ENCODE measurements around the gene RNF215. TPM values are rescaled to one million over a fixed set of nuclear protein-coding genes. Genes with fewer than 3 reads are reported as not detected.
A peak's percentile ranks its signal among the peaks of the same experiment; 100 is the strongest.
"Not testable (repeated sequence)": the region's sequence is repeated elsewhere in the genome, so short reads cannot be mapped to it uniquely, and the experiment has no call there.

Gene RNF215
- total RNA-seq, 1 experiment from 2014 or later, result 24.0 TPM

DNA sequence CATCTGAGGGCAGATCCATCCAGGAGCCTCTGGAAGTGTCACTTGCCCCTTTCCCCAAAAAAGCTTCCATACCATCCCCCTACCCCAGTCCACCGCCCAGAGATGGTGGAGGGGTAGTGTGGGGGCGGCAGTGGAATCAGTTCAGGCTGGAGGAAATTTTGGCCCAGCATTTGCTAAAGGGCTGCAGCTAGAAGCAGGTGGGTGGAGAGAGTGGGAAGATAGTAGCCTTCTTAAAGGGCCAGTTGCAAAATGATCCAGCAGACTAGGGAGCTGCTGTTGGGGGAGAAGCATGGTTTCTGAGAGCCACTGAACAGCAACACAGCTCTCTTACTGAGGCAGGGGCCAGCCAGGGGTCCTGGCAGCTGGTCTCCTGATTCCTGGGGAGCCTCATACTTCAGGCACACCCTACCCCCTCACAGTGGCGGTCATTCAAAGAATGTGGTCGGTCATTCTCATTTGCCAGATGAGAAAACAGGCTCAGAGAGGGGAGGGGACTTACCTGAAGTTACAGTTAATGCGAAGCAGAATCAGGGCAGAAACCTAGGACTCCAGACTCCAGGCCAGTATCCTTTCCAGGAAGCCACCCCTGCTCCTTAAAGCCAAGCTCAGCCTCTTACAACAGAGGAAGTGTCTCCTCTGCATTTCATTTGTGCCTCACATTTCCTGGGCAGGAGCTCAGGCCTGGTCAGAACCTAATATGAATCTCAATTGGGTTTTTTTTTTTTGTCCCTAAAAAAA lies 15.0 kb upstream of the RNF215 start:
- Histone ChIP-seq H3K9me2 (ENCODE audit: insufficient read depth) (no peaks in the 10 kb centered on the region), H3K27me3 (ENCODE audit: insufficient read depth, low read depth) (no peaks in the 10 kb centered on the region), H2AFZ (no peak overlapping the region), H3K36me3 (ENCODE audit: low read depth) (peaks cover 10% of the 10 kb centered on the region), H3K4me2 (no peak overlapping the region), H3K4me3 (no peak overlapping the region), H3F3A (ENCODE audit: insufficient read depth, low read depth) (peaks cover 22% of the 10 kb centered on the region; the same call in 1 of the 2 replicates), H3K4me1 (replicated peaks; ENCODE audit: insufficient read depth) (peaks cover 21% of the 10 kb centered on the region), H3K27ac (no peak overlapping the region), H3K79me2 (ENCODE audit: low read depth) (peaks cover 62% of the 10 kb centered on the region), H3K9me3 (ENCODE audit: insufficient read depth, low read depth) (no peaks in the 10 kb centered on the region), H4K20me1 (ENCODE audit: insufficient read depth) (no peaks in the 10 kb centered on the region; the same call in 1 of the 2 replicates)
- no TSS peak for BruUV-seq (replicated peaks)
- intact Hi-C loops (cut with micrococcal nuclease; ENCODE audit: unreplicated experiment), result no loop called here
- TF ChIP-seq EZH2 (IDR thresholded peaks at IDR 0.05; ENCODE audit: low read depth), result no peak
- TF ChIP-seq, protein P1, sequence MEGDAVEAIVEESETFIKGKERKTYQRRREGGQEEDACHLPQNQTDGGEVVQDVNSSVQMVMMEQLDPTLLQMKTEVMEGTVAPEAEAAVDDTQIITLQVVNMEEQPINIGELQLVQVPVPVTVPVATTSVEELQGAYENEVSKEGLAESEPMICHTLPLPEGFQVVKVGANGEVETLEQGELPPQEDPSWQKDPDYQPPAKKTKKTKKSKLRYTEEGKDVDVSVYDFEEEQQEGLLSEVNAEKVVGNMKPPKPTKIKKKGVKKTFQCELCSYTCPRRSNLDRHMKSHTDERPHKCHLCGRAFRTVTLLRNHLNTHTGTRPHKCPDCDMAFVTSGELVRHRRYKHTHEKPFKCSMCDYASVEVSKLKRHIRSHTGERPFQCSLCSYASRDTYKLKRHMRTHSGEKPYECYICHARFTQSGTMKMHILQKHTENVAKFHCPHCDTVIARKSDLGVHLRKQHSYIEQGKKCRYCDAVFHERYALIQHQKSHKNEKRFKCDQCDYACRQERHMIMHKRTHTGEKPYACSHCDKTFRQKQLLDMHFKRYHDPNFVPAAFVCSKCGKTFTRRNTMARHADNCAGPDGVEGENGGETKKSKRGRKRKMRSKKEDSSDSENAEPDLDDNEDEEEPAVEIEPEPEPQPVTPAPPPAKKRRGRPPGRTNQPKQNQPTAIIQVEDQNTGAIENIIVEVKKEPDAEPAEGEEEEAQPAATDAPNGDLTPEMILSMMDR (conservative IDR thresholded peaks at IDR 0.05), result no peak
- DNase-seq, result peak in 1 of 2 experiments; percentile 29
- ChIA-PET CTCF (interaction anchor here (0.6 kb wide), 1 partner anchor 292 kb away, joined by 9 read pairs; no protein-coding TSS in a partner anchor), POLR2A (ENCODE audit: unreplicated experiment) (interaction anchor here (0.7 kb wide), 1 partner anchor 146 kb away, joined by 8 read pairs; no protein-coding TSS in a partner anchor)

DNA sequence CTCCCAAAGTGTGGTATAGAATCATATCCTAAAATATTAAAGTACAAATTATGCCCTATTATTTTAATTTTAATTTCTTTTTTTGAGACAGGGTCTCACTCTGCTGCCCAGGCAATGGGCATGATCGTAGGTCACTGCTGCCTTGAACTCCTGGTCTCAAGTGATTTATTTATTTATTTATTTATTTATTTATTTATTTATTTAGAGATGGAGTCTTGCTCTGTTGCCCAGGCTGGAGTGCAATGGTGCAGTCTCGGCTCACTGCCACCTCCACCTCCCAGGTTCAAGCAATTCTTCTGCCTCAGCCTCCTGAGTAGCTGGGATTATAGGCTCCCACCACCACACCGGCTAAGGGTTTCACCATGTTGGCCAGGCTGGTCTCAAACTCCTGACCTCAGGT lies 13.8 kb upstream of the RNF215 start:
- DNase-seq; H4K20me1 ChIP-seq (ENCODE audit: insufficient read depth); POLR2A ChIA-PET (ENCODE audit: unreplicated experiment); CTCF ChIA-PET; H3K36me3 ChIP-seq (ENCODE audit: low read depth); BruUV-seq (replicated peaks); H3K9me3 ChIP-seq (ENCODE audit: insufficient read depth, low read depth); H3K4me3 ChIP-seq; H3K4me2 ChIP-seq; H3K9me2 ChIP-seq (ENCODE audit: insufficient read depth); intact Hi-C loops (cut with micrococcal nuclease; ENCODE audit: unreplicated experiment); H3K27ac ChIP-seq; H3K27me3 ChIP-seq (ENCODE audit: insufficient read depth, low read depth); H2AFZ ChIP-seq: not testable (repeated sequence)
- H3K79me2 ChIP-seq (ENCODE audit: low read depth), result peaks cover 62% of the 10 kb centered on the region
- H3F3A ChIP-seq (ENCODE audit: insufficient read depth, low read depth), result peaks cover 16% of the 10 kb centered on the region; the same call in 1 of the 2 replicates
- peaks cover 24% of the 10 kb centered on the region for H3K4me1 ChIP-seq (replicated peaks; ENCODE audit: insufficient read depth)

DNA sequence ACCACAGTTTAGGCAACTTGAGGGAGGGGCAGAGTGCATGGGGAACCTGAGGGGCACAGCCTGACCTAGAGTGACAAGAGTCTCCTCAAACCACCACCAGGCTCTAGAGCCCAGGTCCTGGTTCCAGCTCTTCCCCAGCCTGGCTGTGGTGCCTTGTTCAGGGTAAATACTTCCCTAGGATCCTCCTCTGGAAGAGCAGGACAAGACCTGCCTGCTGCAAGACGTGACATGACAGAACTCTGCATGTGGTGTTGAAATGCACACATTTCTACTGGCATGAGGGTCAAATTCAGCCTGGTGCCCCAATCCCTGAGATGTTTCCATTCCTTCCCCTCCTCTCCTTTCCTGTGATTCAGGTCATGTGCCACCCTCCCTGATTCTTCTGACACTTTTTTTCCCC lies 12.9 kb upstream of the RNF215 start:
- no peaks in the 10 kb centered on the region for H3K9me3 ChIP-seq (ENCODE audit: insufficient read depth, low read depth)
- no peaks in the 10 kb centered on the region; the same call in 1 of the 2 replicates for H4K20me1 ChIP-seq (ENCODE audit: insufficient read depth)
- intact Hi-C loops (cut with micrococcal nuclease; ENCODE audit: unreplicated experiment), result no loop called here
- no peak for DNase-seq
- no peak overlapping the region for H3K4me3 ChIP-seq
- H2AFZ ChIP-seq, result no peak overlapping the region
- no peak overlapping the region for H3K27ac ChIP-seq
- peaks cover 55% of the 10 kb centered on the region for H3K79me2 ChIP-seq (ENCODE audit: low read depth)
- H3F3A ChIP-seq (ENCODE audit: insufficient read depth, low read depth), result peaks cover 16% of the 10 kb centered on the region; the same call in 1 of the 2 replicates
- H3K4me1 ChIP-seq (replicated peaks; ENCODE audit: insufficient read depth), result peaks cover 25% of the 10 kb centered on the region
- ChIA-PET CTCF (no interaction called here), POLR2A (ENCODE audit: unreplicated experiment) (no interaction called here)
- TF ChIP-seq EZH2 (IDR thresholded peaks at IDR 0.05; ENCODE audit: low read depth), result no peak
- TF ChIP-seq, protein P1 (conservative IDR thresholded peaks at IDR 0.05), result no peak
- H3K4me2 ChIP-seq, result no peak overlapping the region
- H3K27me3 ChIP-seq (ENCODE audit: insufficient read depth, low read depth), result no peaks in the 10 kb centered on the region
- H3K9me2 ChIP-seq (ENCODE audit: insufficient read depth), result no peaks in the 10 kb centered on the region
- BruUV-seq (replicated peaks), result no TSS peak
- H3K36me3 ChIP-seq (ENCODE audit: low read depth), result no peaks in the 10 kb centered on the region
